Keratinocyte (primary cell): ENCODE data around the gene FAM13A. TPM values are rescaled to one million over a fixed set of nuclear protein-coding genes. Genes with fewer than 3 reads are reported as not detected.

Experiments
- DNase-seq: peaks from one replicate; pipeline ENCODE4 v3.0.0-alpha.2; 2011; ENCODE audit warnings: low read depth, missing footprints, low spot score
- FAIRE-seq: peaks from 2 replicates; lab custom pipeline; 2011; peaks lifted over from hg19 to GRCh38; lab: Jason Lieb, UNC
- H2AFZ ChIP-seq: 2 replicates; pipeline ENCODE4 v1.6.0; 2012; ENCODE audit warnings: low read length, control low read depth, inconsistent platforms; ENCODE audit not compliant: control insufficient read depth
- H3K27ac ChIP-seq: 2 replicates; pipeline ENCODE4 v1.5.1; 2011; ENCODE audit warnings: low read length; ENCODE audit not compliant: control insufficient read depth, insufficient read depth
- H3K27me3 ChIP-seq: 3 replicates; pipeline ENCODE4 v1.6.0; 2011; ENCODE audit warnings: low read length; ENCODE audit not compliant: control insufficient read depth, insufficient read depth; ENCODE audit errors: extremely low read depth
- H3K36me3 ChIP-seq, 2 experiments: 2 replicates in 1 of 2; 3 replicates in 1 of 2; pipeline ENCODE4 v1.5.1; 2011; ENCODE audit warnings: low read length in 2 of 2, mild to moderate bottlenecking in 1 of 2; ENCODE audit not compliant: control insufficient read depth in 2 of 2, insufficient read depth in 2 of 2; ENCODE audit errors: extremely low read depth in 1 of 2
- H3K4me1 ChIP-seq: 3 replicates; pipeline ENCODE4 v1.5.1; 2011; ENCODE audit warnings: low read length; ENCODE audit not compliant: control insufficient read depth, insufficient read depth; ENCODE audit errors: extremely low read depth
- H3K4me2 ChIP-seq: 3 replicates; pipeline ENCODE4 v1.6.0; 2011; ENCODE audit warnings: low read depth, low read length; ENCODE audit not compliant: control insufficient read depth, insufficient read depth; ENCODE audit errors: extremely low read depth
- H3K4me3 ChIP-seq, 3 experiments: fragments of 200-600 bp in 1 of 3; sonication (generic) in 1 of 3; 2 replicates in 2 of 3; 3 replicates in 1 of 3; pipeline ENCODE4 v1.5.1; 2011 to 2016; ENCODE audit warnings: low read length in 3 of 3, mild to moderate bottlenecking in 3 of 3, control low read depth in 2 of 3, inconsistent platforms in 1 of 3, low read depth in 1 of 3, mixed read lengths in 1 of 3, mixed run types in 1 of 3, moderate library complexity in 1 of 3; ENCODE audit not compliant: control insufficient read depth in 2 of 3, insufficient read depth in 2 of 3; ENCODE audit errors: extremely low read depth in 1 of 3
- H3K79me2 ChIP-seq: 2 replicates; pipeline ENCODE4 v1.6.0; 2012; ENCODE audit warnings: low read length; ENCODE audit not compliant: control insufficient read depth, insufficient read depth
- H3K9ac ChIP-seq: 3 replicates; pipeline ENCODE4 v1.6.0; 2011; ENCODE audit warnings: low read length; ENCODE audit not compliant: control insufficient read depth, insufficient read depth; ENCODE audit errors: extremely low read depth
- H3K9me1 ChIP-seq: 3 replicates; pipeline ENCODE4 v1.6.0; 2011; ENCODE audit warnings: low read length; ENCODE audit not compliant: control insufficient read depth, insufficient read depth; ENCODE audit errors: extremely low read depth
- H3K9me3 ChIP-seq: 2 replicates; pipeline ENCODE4 v1.5.1; 2012; ENCODE audit warnings: low read depth, low read length; ENCODE audit not compliant: control insufficient read depth
- H4K20me1 ChIP-seq: 3 replicates; pipeline ENCODE4 v1.6.0; 2011; ENCODE audit warnings: low read length; ENCODE audit not compliant: control insufficient read depth, insufficient read depth; ENCODE audit errors: extremely low read depth
- EZH2 ChIP-seq: IDR thresholded peaks from one replicate; pipeline ENCODE4 v1.6.1; 2012; ENCODE audit warnings: inconsistent platforms, mild to moderate bottlenecking, low read length, moderate library complexity
- dilution Hi-C: fragments of 300-500 bp; cut with MboI; formaldehyde crosslinking; loops from one replicate; pipeline ENCODE4 v1.7.0; 2020; ENCODE audit warnings: low sequenced_read_pairs; ENCODE audit not compliant: extremely low pct_ligation_motif_present
- polyA plus RNA-seq, 5 experiments: library from polyadenylated mRNA; depleted of rRNA in 3 of 5; stranded (reverse) in 3 of 5; stranded (forward) in 1 of 5; unstranded in 1 of 5; fragments of >200 nt; gene quantifications; 1 replicate in 1 of 5; 2 replicates in 3 of 5; 3 replicates in 1 of 5; pipeline versions ENCODE4 v1.2.1 to v1.2.3, GENCODE V29; 2011 to 2012; ENCODE audit warnings: missing spikeins in 2 of 5, low read depth in 1 of 5, low replicate concordance in 1 of 5
- TF ChIP-seq, protein P1 (sequence below), 3 experiments: IDR thresholded peaks in 1 of 3; conservative IDR thresholded peaks in 1 of 3; optimal IDR thresholded peaks in 1 of 3; 2 replicates in 2 of 3; 3 replicates in 1 of 3; pipeline versions ENCODE3 to v1.5.1; 2011; ENCODE audit warnings: low read length in 3 of 3, mild to moderate bottlenecking in 3 of 3, moderate library complexity in 2 of 3, control low read depth in 1 of 3, inconsistent platforms in 1 of 3; ENCODE audit not compliant: insufficient read depth in 2 of 3; ENCODE audit errors: extremely low read depth in 1 of 3

The FAM13A gene
- polyA plus RNA-seq, 1 donor (not counting 4 experiments of a cell fraction or from before 2014, with no cell fraction given): 6.0 TPM

DNA sequence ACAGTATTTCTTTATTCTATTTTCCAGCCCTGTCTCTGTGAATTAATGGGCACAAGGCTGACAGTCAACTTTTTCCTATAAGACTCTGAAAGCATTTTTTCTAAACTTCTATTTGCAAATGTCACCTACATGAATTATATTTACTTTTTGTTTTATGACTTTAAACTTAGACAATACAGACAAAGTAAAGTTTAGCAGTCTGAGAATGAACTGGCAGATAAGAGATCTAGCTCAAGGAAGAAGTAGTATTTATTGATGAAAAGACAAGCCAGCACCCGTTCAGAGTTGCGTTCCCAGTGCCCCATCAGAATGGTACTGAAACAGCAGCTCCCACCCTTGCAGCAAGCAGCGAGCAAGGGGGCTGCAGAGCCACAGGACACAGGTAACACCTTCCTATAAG is 148.5 kb downstream of the FAM13A start:
- Histone ChIP-seq H3K27me3 (no peaks in the 10 kb centered on the region), H4K20me1 (no peaks in the 10 kb centered on the region), H3K4me1 (no peaks in the 10 kb centered on the region), H3K9me1 (no peaks in the 10 kb centered on the region), H3K4me2 (no peak overlapping the region), H3K9ac (no peak overlapping the region), H3K9me3 (no peaks in the 10 kb centered on the region), H3K4me3 (no peak overlapping the region), H2AFZ (no peak overlapping the region), H3K36me3 (no peaks in the 10 kb centered on the region), H3K27ac (no peak overlapping the region), H3K79me2 (no peaks in the 10 kb centered on the region)
- TF ChIP-seq, protein P1, sequence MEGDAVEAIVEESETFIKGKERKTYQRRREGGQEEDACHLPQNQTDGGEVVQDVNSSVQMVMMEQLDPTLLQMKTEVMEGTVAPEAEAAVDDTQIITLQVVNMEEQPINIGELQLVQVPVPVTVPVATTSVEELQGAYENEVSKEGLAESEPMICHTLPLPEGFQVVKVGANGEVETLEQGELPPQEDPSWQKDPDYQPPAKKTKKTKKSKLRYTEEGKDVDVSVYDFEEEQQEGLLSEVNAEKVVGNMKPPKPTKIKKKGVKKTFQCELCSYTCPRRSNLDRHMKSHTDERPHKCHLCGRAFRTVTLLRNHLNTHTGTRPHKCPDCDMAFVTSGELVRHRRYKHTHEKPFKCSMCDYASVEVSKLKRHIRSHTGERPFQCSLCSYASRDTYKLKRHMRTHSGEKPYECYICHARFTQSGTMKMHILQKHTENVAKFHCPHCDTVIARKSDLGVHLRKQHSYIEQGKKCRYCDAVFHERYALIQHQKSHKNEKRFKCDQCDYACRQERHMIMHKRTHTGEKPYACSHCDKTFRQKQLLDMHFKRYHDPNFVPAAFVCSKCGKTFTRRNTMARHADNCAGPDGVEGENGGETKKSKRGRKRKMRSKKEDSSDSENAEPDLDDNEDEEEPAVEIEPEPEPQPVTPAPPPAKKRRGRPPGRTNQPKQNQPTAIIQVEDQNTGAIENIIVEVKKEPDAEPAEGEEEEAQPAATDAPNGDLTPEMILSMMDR (optimal IDR thresholded peaks at IDR 0.05 in 1 of 3, IDR thresholded peaks at IDR 0.05 in 1 of 3, conservative IDR thresholded peaks at IDR 0.05 in 1 of 3; ENCODE audit: extremely low read depth in 1 of 3, insufficient read depth in 2 of 3, low read length in 3 of 3): no peak
- no peak for TF ChIP-seq EZH2
- FAIRE-seq (no peak), DNase-seq (no peak)
- dilution Hi-C loops: no loop called here

DNA sequence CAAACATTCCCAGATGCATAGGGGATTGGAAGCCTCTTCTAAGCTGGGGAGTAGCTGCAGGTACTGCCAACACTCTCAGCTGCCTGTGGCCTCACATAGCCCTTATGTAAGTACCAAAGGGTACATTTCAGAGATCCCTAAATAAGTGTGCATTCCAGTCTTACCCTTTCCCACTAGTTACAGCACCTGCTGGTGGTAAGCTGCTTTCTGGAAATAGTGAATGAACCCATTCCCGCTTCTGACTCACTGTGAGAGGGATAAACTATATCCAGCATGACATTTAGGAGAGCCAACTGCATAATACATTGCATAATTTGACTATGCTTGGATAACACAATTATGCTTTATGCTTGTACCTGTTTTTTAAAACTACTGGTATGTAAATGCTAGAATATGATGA is 149.0 kb downstream of the FAM13A start:
- no peak overlapping the region for H3K4me2 ChIP-seq
- no peaks in the 10 kb centered on the region for H3K9me1 ChIP-seq
- H3K79me2 ChIP-seq: no peaks in the 10 kb centered on the region
- no peak overlapping the region for H3K27ac ChIP-seq
- H4K20me1 ChIP-seq: no peaks in the 10 kb centered on the region
- H3K27me3 ChIP-seq: no peaks in the 10 kb centered on the region
- TF ChIP-seq, protein P1 (optimal IDR thresholded peaks at IDR 0.05 in 1 of 3, IDR thresholded peaks at IDR 0.05 in 1 of 3, conservative IDR thresholded peaks at IDR 0.05 in 1 of 3; ENCODE audit: extremely low read depth in 1 of 3, insufficient read depth in 2 of 3, low read length in 3 of 3): no peak
- TF ChIP-seq EZH2: no peak
- H3K4me3 ChIP-seq: no peak overlapping the region
- FAIRE-seq: no peak
- dilution Hi-C loops: no loop called here
- H3K9me3 ChIP-seq: no peaks in the 10 kb centered on the region
- H3K36me3 ChIP-seq: no peaks in the 10 kb centered on the region
- H2AFZ ChIP-seq: no peak overlapping the region
- no peaks in the 10 kb centered on the region for H3K4me1 ChIP-seq
- H3K9ac ChIP-seq: no peak overlapping the region
- DNase-seq: no peak
